Tibial nerve (tissue), 3 donors: ENCODE data around the gene HIRIP3.

Source experiments
- POLR2A ChIP-seq, 2 donors: fragments of 450-650 bp; IDR thresholded peaks; one replicate each; pipeline ENCODE4 v1.6.1; 2017; ENCODE audit warnings: antibody characterized with exemption in 2 of 2, mild to moderate bottlenecking in 2 of 2, moderate library complexity in 2 of 2
- TF ChIP-seq, protein P1 (sequence below), 5 experiments: fragments of 200-600 bp in 3 of 5; fragments of 450-650 bp in 2 of 5; sonication (generic) in 3 of 5; IDR thresholded peaks; one replicate each; pipeline ENCODE4 v1.5.1; 2016 to 2019; ENCODE audit warnings: antibody characterized with exemption in 5 of 5, mild to moderate bottlenecking in 3 of 5, moderate library complexity in 2 of 5

DNA sequence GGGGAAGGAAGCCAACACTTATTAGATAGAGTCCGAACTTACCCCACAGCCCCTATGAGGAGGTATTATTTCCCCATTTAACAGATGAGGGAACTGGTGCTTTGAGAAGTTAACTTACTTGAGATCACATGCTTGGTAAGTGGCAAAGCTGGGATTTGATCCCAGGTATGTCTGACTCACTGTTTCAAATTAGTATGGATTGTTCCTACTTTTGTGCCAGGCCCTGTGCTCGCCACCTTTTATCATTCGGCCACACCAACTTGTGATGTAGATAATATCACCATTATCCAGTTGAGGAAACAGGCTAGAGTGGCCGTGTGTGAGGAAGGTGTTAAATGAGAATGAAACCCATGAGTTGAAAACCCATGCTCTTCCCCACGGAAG, 10.7 kb downstream of the HIRIP3 start:
- TF ChIP-seq, protein P1, sequence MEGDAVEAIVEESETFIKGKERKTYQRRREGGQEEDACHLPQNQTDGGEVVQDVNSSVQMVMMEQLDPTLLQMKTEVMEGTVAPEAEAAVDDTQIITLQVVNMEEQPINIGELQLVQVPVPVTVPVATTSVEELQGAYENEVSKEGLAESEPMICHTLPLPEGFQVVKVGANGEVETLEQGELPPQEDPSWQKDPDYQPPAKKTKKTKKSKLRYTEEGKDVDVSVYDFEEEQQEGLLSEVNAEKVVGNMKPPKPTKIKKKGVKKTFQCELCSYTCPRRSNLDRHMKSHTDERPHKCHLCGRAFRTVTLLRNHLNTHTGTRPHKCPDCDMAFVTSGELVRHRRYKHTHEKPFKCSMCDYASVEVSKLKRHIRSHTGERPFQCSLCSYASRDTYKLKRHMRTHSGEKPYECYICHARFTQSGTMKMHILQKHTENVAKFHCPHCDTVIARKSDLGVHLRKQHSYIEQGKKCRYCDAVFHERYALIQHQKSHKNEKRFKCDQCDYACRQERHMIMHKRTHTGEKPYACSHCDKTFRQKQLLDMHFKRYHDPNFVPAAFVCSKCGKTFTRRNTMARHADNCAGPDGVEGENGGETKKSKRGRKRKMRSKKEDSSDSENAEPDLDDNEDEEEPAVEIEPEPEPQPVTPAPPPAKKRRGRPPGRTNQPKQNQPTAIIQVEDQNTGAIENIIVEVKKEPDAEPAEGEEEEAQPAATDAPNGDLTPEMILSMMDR (IDR thresholded peaks at IDR 0.05): no peak
- no peak for TF ChIP-seq POLR2A (IDR thresholded peaks at IDR 0.05)
